Measurements from ENCODE around the gene ANKRD11.

Gene ANKRD11

DNA sequence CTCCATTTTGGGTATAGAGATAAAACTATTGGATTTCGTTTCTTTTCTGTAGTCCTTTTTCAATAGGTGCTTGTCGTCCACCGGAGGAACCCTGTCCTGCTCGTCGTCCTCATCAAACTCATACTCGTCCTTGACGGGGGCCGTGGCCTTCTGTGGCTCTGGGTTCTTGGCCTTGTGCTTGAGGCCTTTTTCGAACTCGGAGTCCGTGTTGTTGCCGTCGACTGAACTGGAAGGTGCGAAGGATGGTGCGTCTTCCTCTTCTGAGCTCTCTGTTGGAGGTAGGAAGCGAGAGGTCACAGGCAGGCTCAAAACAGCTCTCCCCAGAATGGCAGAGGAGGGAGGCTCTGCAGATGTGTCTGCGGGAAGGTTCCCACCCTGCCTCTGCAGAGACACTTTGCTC, 205.0 kb downstream of the ANKRD11 start:
- DNase-seq (ENCODE audit: low spot score), result no peak

- DNase-seq (ENCODE audit: low spot score), result no peak
Measured at GRCh38 chr16:89283449-89283848, 206.9 kb downstream of the ANKRD11 start.

- no peak for DNase-seq (ENCODE audit: low spot score)
Measured at GRCh38 chr16:89282523-89282922, 207.8 kb downstream of the ANKRD11 start.

GRCh38 chr16:89281829-89282228, 208.5 kb downstream of the ANKRD11 start:
- no peak for DNase-seq (ENCODE audit: low spot score)

GRCh38 chr16:89281189-89281577, 209.2 kb downstream of the ANKRD11 start:
- DNase-seq (ENCODE audit: low spot score), result no peak

DNA sequence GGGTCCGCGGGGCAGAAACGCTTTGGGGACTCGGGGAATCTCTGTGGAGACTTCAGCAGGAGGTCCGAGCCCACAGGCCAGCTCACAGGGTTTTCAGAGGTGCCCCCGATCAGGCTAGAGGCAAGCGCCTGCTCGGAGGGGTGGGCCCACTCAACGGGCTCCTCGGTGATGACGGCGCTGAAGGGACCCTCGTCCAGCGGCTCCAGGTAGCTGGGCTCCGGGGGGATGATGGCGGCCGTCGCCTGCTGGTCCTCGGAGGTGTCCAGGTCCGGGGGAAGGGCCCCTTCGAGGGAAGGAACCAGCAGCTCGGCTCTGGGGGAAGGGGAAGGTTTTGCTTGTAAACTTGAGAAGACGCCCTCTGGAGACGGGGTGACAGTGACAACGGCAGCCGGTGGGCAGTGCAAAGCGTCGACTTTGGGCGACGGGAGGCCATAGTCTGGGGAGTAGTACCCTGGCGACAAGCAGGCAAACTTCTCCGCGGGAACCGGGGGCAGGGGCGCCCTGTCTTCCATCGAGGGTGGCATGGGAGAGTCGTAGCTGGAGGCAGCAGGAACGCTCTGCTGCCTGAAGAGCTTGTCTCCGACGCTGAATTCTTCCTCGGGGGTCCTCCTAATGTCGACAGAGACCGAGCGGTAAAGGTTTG, 209.7 kb downstream of the ANKRD11 start:
- DNase-seq (ENCODE audit: low spot score), result no peak

DNA sequence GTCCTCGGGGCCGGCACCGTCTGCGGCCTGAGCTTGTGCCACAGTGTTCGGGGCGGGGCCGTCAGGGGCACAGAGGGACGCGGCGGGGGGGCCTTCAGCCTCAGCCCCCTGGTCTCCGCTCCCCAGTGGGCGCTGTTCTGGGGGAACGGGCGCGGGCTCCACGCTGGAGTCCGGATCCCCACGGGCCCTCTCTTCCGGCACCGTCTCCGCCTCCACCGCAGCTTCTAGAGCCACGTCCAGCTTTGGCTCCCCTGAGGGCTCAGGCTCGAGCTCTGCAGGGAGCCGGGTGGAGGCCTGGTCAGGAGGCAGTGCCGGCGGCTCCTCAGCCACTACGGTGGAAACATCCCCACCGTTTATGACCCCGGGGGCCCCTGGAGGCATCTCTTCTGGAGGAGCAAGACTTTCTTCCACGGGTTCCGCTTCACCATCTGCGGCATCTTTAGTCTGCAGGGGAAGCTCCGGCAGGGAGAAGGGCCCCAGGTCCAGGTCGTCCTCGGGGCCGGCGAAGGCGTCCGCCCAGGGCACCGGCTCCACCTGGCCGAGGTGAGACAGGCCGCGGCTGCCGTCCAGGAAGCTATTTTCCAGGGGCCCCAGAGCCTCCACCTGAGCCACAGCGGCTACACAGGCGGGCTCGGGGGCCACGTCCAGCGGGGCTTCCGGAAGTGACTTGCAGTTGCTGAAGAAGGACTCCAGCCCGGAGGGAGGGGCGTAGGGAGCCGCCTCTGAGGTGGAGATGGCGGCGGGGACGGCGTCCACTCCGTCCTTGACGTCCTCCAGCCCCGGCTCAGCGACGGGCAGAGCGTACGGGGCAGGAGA, 210.5 kb downstream of the ANKRD11 start:
- no peak for DNase-seq (ENCODE audit: low spot score)

DNA sequence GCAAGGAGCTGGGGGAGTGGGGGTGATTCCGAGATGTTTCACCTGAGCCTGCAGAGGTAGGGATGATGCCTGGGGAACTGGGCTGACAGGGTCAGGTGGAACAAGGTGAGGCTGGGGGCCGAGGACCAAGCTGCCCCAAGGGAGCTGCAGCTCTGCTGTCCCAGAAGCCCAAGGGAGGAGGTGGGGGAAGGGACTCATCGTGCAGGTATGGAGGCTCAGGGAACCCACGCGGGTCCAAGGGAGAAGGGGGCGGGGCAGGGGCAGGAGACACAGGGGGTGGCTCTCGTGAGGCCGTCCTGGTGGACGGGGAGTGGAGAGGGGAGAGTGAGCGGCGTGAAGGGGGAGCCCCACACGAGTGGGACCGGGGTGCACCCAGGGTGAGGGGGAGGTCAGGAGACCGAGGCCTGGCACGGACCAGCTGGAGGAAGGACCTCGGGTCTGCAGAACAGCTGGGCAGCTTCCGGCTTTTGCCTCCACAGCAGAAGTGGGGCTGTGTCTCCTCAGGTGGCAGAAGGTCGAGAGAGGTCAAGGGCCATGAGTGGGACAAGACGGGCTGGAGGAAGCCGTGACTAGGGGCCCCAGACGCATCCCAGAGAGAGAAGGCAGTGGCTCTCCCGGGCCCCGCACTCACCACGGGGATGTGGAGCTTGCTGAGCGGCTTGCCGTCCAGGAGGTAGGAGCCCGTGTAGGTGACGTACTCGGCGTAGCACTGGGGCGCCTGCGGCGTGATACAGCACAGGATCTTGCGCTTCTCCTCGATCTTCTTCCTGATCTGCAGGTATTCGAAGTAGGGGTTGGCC, 211.7 kb downstream of the ANKRD11 start:
- DNase-seq (ENCODE audit: low spot score), result no peak

GRCh38 chr16:89277641-89278341, 212.6 kb downstream of the ANKRD11 start:
- DNase-seq (ENCODE audit: low spot score), result no peak

- no peak for DNase-seq (ENCODE audit: low spot score)
Measured at GRCh38 chr16:89277049-89277448, 213.3 kb downstream of the ANKRD11 start.

DNA sequence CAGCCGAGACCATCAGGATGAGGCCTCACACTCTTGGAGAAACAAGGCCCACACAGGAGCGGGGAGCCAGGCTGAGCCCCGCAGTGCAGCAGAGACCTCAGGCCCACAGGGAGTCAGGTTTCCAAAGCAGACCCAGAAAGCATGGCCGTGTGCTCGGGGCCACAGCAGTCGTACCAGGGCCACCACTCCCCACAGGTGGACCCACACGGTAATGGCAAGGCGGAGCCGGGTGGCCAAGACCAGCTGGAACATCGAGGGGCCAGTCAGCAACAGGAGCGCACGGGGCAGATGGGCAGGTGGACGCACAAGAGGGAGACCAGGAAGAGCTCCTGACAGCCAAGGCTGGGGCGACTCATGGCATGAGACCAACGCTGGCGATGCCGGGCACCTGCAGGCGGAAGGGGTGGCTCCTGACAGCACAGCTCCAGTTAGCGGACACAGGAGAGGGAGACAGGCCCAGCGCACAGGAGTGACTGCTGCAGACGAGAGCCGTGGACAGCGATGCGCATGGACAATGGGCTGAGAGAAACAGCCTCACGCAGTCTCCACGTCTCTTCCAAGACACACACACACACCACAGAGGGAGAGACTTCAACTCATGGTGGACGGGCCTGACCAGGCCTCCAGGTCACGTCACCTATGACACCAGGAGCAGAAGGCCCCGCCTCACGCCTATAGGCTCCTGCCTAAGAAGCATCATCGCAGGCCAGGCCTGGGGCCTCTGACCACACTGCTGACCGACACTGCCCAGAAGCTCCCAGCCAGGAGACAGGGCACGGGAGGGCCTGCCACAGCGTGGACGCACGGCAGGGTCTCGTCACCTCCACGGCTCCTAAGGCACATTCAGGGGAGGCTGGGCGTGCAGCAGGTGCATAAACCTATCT, 214.3 kb downstream of the ANKRD11 start:
- DNase-seq (ENCODE audit: low spot score), result no peak

- DNase-seq (ENCODE audit: low spot score), result no peak
Measured at GRCh38 chr16:89275284-89275584, 215.1 kb downstream of the ANKRD11 start.

- no peak for DNase-seq (ENCODE audit: low spot score)
Measured at GRCh38 chr16:89274561-89275283, 215.6 kb downstream of the ANKRD11 start.

DNA sequence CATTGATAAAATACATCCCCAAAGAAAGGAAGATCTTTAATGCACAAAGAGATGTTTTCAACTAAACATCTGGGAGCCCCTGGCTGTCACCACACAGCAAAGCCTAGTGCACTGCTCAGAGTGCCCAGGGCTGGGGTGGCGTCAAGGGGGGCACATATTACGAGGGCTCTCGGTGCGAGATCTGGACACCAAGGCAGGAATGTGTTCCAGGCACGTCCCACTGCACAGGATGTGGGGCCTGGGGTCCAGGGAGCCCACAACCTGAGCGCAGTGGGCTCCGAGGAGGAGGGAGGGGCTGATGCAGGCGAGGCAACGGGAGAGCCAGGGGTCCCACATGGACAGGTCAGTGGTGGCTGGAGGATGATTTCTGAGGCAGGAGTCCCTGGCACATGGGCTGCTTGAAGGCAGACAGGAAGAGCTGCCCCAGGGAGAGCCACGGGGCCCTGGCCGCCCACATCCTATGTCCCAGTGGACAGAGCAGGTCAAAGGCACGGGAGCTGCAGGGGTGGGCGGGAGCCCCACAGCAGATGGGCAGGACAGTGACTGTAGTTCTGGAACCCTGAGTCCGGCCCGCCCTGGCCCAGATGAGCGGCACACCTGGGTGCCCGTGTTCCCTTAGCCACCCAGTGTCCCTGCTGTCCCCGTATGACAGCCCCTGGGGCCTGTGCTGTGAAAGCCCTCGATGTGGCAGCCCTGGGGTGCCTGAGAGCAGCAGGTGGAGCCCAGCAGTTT, 216.5 kb downstream of the ANKRD11 start:
- no peak for DNase-seq (ENCODE audit: low spot score)

- no peak for DNase-seq (ENCODE audit: low spot score)
Measured at GRCh38 chr16:89272631-89273030, 217.7 kb downstream of the ANKRD11 start.

- DNase-seq (ENCODE audit: low spot score), result no peak
Measured at GRCh38 chr16:89270666-89271345, 219.6 kb downstream of the ANKRD11 start.

GRCh38 chr16:89269805-89270665, 220.3 kb downstream of the ANKRD11 start:
- DNase-seq (ENCODE audit: low spot score), result no peak
